DND-41 (cell line): Measurements from ENCODE around the gene BLM.
"Not testable (repeated sequence)": the region's sequence is repeated elsewhere in the genome, so short reads cannot be mapped to it uniquely, and the experiment has no call there.

Experiments
- ATAC-seq: fragments of 200-7000 bp; cut with Tn5 transposase; 3 replicates; pipeline ENCODE4 v1.9.1; 2021; ENCODE audit warnings: low read depth; ENCODE audit not compliant: insufficient read depth
- DNase-seq: peaks from one replicate; pipeline ENCODE4 v3.0.0-alpha.2; 2020
- H2AFZ ChIP-seq: 2 replicates; pipeline ENCODE4 v1.6.0; 2012; ENCODE audit warnings: low read depth, low read length
- H3K27ac ChIP-seq: 2 replicates; pipeline ENCODE4 v1.5.1; 2012; ENCODE audit warnings: low read length, inconsistent platforms
- H3K27me3 ChIP-seq: fragments of 200-600 bp; sonication (generic); 2 replicates; pipeline ENCODE4 v1.6.0; 2012; ENCODE audit warnings: low read length, mild to moderate bottlenecking, inconsistent platforms; ENCODE audit not compliant: insufficient read depth, poor library complexity
- H3K36me3 ChIP-seq: 2 replicates; pipeline ENCODE4 v1.5.1; 2012; ENCODE audit warnings: low read length, inconsistent platforms; ENCODE audit not compliant: insufficient read depth
- H3K4me1 ChIP-seq: 2 replicates; pipeline ENCODE4 v1.5.1; 2012; ENCODE audit warnings: mild to moderate bottlenecking, low read length; ENCODE audit not compliant: insufficient read depth
- H3K4me2 ChIP-seq: 2 replicates; pipeline ENCODE4 v1.6.0; 2012; ENCODE audit warnings: mild to moderate bottlenecking, moderate library complexity, low read length, inconsistent platforms; ENCODE audit not compliant: insufficient read depth
- H3K4me3 ChIP-seq, 2 experiments: fragments of 200-600 bp in 1 of 2; shearing (Covaris generic) in 1 of 2; 2 replicates each; pipeline ENCODE4 v1.5.1; 2012 to 2016; ENCODE audit warnings: inconsistent platforms in 2 of 2, low read length in 2 of 2, mild to moderate bottlenecking in 2 of 2, low read depth in 1 of 2, moderate library complexity in 1 of 2
- H3K79me2 ChIP-seq: 2 replicates; pipeline ENCODE4 v1.6.0; 2012; ENCODE audit warnings: low read length, inconsistent platforms; ENCODE audit not compliant: insufficient read depth
- H3K9ac ChIP-seq: 2 replicates; pipeline ENCODE4 v1.6.0; 2012; ENCODE audit warnings: low read depth, mild to moderate bottlenecking, inconsistent platforms, low read length, moderate library complexity
- H3K9me3 ChIP-seq: 2 replicates; pipeline ENCODE4 v1.5.1; 2012; ENCODE audit warnings: low read length, moderate library complexity, mild to moderate bottlenecking, inconsistent platforms; ENCODE audit not compliant: insufficient read depth, severe bottlenecking
- H4K20me1 ChIP-seq: 2 replicates; pipeline ENCODE4 v1.6.0; 2012; ENCODE audit warnings: low read length; ENCODE audit not compliant: insufficient read depth
- CTCF ChIP-seq: IDR thresholded peaks from 2 replicates; pipeline ENCODE4 v1.5.1; 2012; ENCODE audit warnings: borderline replicate concordance, low read length, moderate library complexity, mild to moderate bottlenecking; ENCODE audit not compliant: poor library complexity, severe bottlenecking; ENCODE audit errors: extremely low read depth
- EZH2 ChIP-seq: IDR thresholded peaks from 3 replicates; pipeline ENCODE4 v1.6.1; 2012; ENCODE audit warnings: borderline replicate concordance, low read depth, mild to moderate bottlenecking, moderate library complexity, low read length, inconsistent platforms; ENCODE audit not compliant: severe bottlenecking

The BLM gene

GRCh38 chr15:90730290-90730689 lies 13.1 kb downstream of the BLM start:
- Histone ChIP-seq H3K4me3 (no peak overlapping the region), H3K79me2 (peaks cover 95% of the 10 kb centered on the region), H3K4me1 (no peaks in the 10 kb centered on the region), H3K27ac (no peak overlapping the region), H4K20me1 (peaks cover 5% of the 10 kb centered on the region; the same call in 1 of the 2 replicates), H3K36me3 (peaks cover 49% of the 10 kb centered on the region), H3K27me3 (no peaks in the 10 kb centered on the region), H3K4me2 (no peak overlapping the region), H3K9ac (no peak overlapping the region), H2AFZ (no peak overlapping the region), H3K9me3 (no peaks in the 10 kb centered on the region)
- ATAC-seq (no peak), DNase-seq (no peak)
- no peak for TF ChIP-seq EZH2
- no peak for TF ChIP-seq CTCF

- no peak overlapping the region for H3K4me2 ChIP-seq
- H3K4me1 ChIP-seq = no peaks in the 10 kb centered on the region
- DNase-seq (no peak), ATAC-seq (no peak)
- H3K9me3 ChIP-seq = no peaks in the 10 kb centered on the region
- H3K27ac ChIP-seq = no peak overlapping the region
- TF ChIP-seq CTCF = no peak
- no peak for TF ChIP-seq EZH2
- no peak overlapping the region for H3K9ac ChIP-seq
- H3K36me3 ChIP-seq = peaks cover 26% of the 10 kb centered on the region
- H3K79me2 ChIP-seq = peaks cover 97% of the 10 kb centered on the region
- peaks cover 5% of the 10 kb centered on the region; the same call in 1 of the 2 replicates for H4K20me1 ChIP-seq
- no peak overlapping the region for H3K4me3 ChIP-seq
- H2AFZ ChIP-seq = no peak overlapping the region
- H3K27me3 ChIP-seq = no peaks in the 10 kb centered on the region
Observed at GRCh38 chr15:90735923-90736322, 18.8 kb downstream of the BLM start.

GRCh38 chr15:90740545-90740944 lies 23.4 kb downstream of the BLM start:
- Histone ChIP-seq H3K79me2 (peaks cover 98% of the 10 kb centered on the region), H3K36me3 (peaks cover 13% of the 10 kb centered on the region; the same call in 1 of the 2 replicates), H4K20me1 (peaks cover 15% of the 10 kb centered on the region; the same call in 1 of the 2 replicates)
- not testable (repeated sequence) for DNase-seq, H3K9ac ChIP-seq, H3K4me3 ChIP-seq, H2AFZ ChIP-seq, H3K4me1 ChIP-seq, H3K4me2 ChIP-seq, H3K9me3 ChIP-seq, H3K27me3 ChIP-seq, H3K27ac ChIP-seq, ATAC-seq

DNA sequence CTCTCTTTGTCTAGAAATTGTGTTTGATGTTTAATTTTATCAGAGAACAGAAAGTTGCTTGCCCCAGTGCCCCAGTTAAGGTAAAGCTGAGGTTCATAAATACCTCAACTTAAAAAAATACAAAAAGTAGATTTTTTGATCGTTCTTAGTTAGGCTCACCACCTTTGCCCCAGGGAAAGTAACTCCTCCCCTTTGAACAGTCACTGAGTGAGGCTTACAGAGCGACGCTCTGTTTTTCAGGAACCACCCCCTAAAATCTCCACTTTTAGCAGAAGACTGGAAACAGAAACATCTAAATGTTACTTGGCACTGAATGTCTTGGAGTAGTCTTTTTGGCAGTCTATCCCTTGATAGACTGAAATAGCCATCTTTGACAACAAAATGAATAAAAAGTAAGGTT lies 24.9 kb downstream of the BLM start:
- H3K79me2 ChIP-seq = peaks cover 98% of the 10 kb centered on the region

More for the DNA sequence above, 24.9 kb downstream of the BLM start:
- Histone ChIP-seq H3K27me3 (no peaks in the 10 kb centered on the region), H3K9ac (no peak overlapping the region), H3K27ac (no peak overlapping the region), H3K4me3 (no peak overlapping the region), H3K4me2 (no peak overlapping the region), H3K9me3 (no peaks in the 10 kb centered on the region), H2AFZ (no peak overlapping the region), H3K4me1 (no peaks in the 10 kb centered on the region), H3K36me3 (0 out of 2 replicates have a peak, but pooled peaks cover 3% of the 10 kb centered on the region), H4K20me1 (peaks cover 21% of the 10 kb centered on the region; the same call in 1 of the 2 replicates)
- no peak for DNase-seq
- no peak for ATAC-seq
- TF ChIP-seq EZH2 (no peak), CTCF (no peak)
